PC-3 (cell line): ENCODE data around the gene PCSK1. TPM values are rescaled to one million over a fixed set of nuclear protein-coding genes. Genes with fewer than 3 reads are reported as not detected.

Source experiments
- ATAC-seq: fragments of 200-7000 bp; cut with Tn5 transposase; 2 replicates; pipeline ENCODE4 v1.9.1; 2020; ENCODE audit warnings: mild to moderate bottlenecking, moderate library complexity
- BruUV-seq: library from RNA; stranded (reverse); fragments of 400-500 nt; replicated peaks from 2 replicates; lab custom pipeline; 2021; lab: Mats Ljungman, UMichigan
- CTCF ChIA-PET: fragments of 300-600 bp; sonication (Branson Sonifier 250); formaldehyde crosslinking; loops from one replicate; lab custom pipeline; 2022; ENCODE audit warnings: antibody characterized with exemption; lab: Charles Lee
- POLR2A ChIA-PET: fragments of 300-600 bp; sonication (Branson Sonifier 250); formaldehyde crosslinking; loops from one replicate; lab custom pipeline; 2022; ENCODE audit warnings: antibody characterized with exemption; ENCODE audit not compliant: unreplicated experiment; lab: Charles Lee
- DNase-seq: peaks from one replicate; pipeline ENCODE4 v3.0.0-alpha.2; 2015
- H2AFZ ChIP-seq: fragments of 300-600 bp; sonication (generic); 2 replicates; pipeline ENCODE4 v1.6.0; 2016; ENCODE audit warnings: antibody characterized with exemption, low read length
- H3F3A ChIP-seq: fragments of 300-600 bp; sonication (generic); one replicate; pipeline ENCODE4 v1.6.0; 2017; ENCODE audit warnings: antibody characterized with exemption, low read length, control low read depth, mild to moderate bottlenecking; ENCODE audit not compliant: unreplicated experiment
- H3K27ac ChIP-seq: fragments of 300-600 bp; sonication (generic); 2 replicates; pipeline ENCODE4 v1.5.1; 2016; ENCODE audit warnings: mild to moderate bottlenecking, low read length
- H3K27me3 ChIP-seq: fragments of 300-600 bp; sonication (generic); 2 replicates; pipeline ENCODE4 v1.6.1; 2016; ENCODE audit warnings: low read length, mixed read lengths
- H3K36me3 ChIP-seq: fragments of 300-600 bp; sonication (generic); 2 replicates; pipeline ENCODE4 v1.6.1; 2016; ENCODE audit warnings: low read depth, mixed run types, low read length, mixed read lengths
- H3K4me1 ChIP-seq: fragments of 300-600 bp; sonication (generic); 2 replicates; pipeline ENCODE4 v1.5.1; 2016; ENCODE audit warnings: low read length; ENCODE audit not compliant: insufficient read depth
- H3K4me2 ChIP-seq: fragments of 300-600 bp; sonication (generic); 2 replicates; pipeline ENCODE4 v1.6.0; 2016; ENCODE audit warnings: low read length
- H3K4me3 ChIP-seq: fragments of 300-600 bp; sonication (generic); 2 replicates; pipeline ENCODE4 v1.5.1; 2016; ENCODE audit warnings: mild to moderate bottlenecking, low read length, mixed read lengths
- H3K79me2 ChIP-seq: fragments of 300-600 bp; sonication (generic); 2 replicates; pipeline ENCODE4 v1.6.1; 2017; ENCODE audit warnings: low read length, mixed read lengths
- H3K9ac ChIP-seq: fragments of 300-600 bp; sonication (generic); 2 replicates; pipeline ENCODE4 v1.6.0; 2016; ENCODE audit warnings: mild to moderate bottlenecking, low read length
- H3K9me2 ChIP-seq: fragments of 300-600 bp; sonication (generic); replicated peaks from 2 replicates; pipeline ENCODE4 v1.6.1; 2016; ENCODE audit warnings: mixed run types, low read length, mixed read lengths
- H3K9me3 ChIP-seq: fragments of 300-600 bp; sonication (generic); 2 replicates; pipeline ENCODE4 v1.6.1; 2016; ENCODE audit warnings: low read length, mixed read lengths
- H4K20me1 ChIP-seq: fragments of 300-600 bp; sonication (generic); 2 replicates; pipeline ENCODE4 v1.6.1; 2016; ENCODE audit warnings: low read length, mixed read lengths
- EZH2 ChIP-seq: fragments of 300-600 bp; sonication (generic); IDR thresholded peaks from one replicate; pipeline ENCODE4 v1.6.1; 2017; ENCODE audit warnings: antibody characterized with exemption, mild to moderate bottlenecking, low read length; ENCODE audit not compliant: unreplicated experiment
- EZH2phosphoT487 ChIP-seq: fragments of 300-600 bp; sonication (generic); IDR thresholded peaks from 2 replicates; pipeline ENCODE4 v1.6.1; 2018; ENCODE audit warnings: mild to moderate bottlenecking, antibody characterized with exemption, low read length, borderline replicate concordance
- intact Hi-C: fragments of 100-400 bp; cut with micrococcal nuclease; formaldehyde crosslinking; loops from 2 replicates; pipeline ENCODE4 v1.9.0; 2023
- total RNA-seq: library from RNA; depleted of rRNA; stranded (reverse); fragments of >200 nt; gene quantifications from 2 replicates; pipeline ENCODE4 v1.2.3, GENCODE V29; 2014
- TF ChIP-seq, protein P1 (sequence below): fragments of 300-600 bp; sonication (generic); conservative IDR thresholded peaks from 2 replicates; pipeline ENCODE4 v1.5.1; 2017; ENCODE audit warnings: antibody characterized with exemption, low read depth, mild to moderate bottlenecking, low read length

The PCSK1 gene
- total RNA-seq, 1 experiment from 2014 or later: not detected

DNA sequence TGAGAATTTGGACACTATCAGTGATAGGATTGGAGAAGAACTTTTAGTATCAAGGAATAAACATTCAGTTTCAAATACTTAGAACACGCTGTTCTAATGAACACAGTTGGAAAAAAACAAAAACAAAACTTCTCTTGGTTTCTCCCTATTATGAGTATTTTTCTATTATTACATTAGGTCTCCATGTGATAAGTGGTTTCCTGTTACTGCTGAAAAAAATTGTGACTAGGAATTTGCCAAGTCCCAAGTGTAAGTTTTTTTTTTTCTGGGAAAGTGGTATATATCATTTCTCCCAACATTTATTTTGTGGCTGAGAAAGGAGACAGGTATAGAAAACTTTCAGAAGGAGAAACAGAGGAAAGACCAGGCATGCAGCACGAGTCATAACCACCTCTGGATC is 41.1 kb downstream of the PCSK1 start:
- intact Hi-C loops: no loop called here
- Histone ChIP-seq H4K20me1 (no peaks in the 10 kb centered on the region), H3K36me3 (no peaks in the 10 kb centered on the region), H3K4me3 (no peak overlapping the region), H3K27ac (no peak overlapping the region), H3K9me2 (no peaks in the 10 kb centered on the region), H3F3A (no peaks in the 10 kb centered on the region), H3K27me3 (no peaks in the 10 kb centered on the region), H3K9me3 (no peaks in the 10 kb centered on the region), H3K4me2 (no peak overlapping the region), H3K4me1 (no peaks in the 10 kb centered on the region), H3K79me2 (no peaks in the 10 kb centered on the region), H2AFZ (no peak overlapping the region), H3K9ac (no peak overlapping the region)
- ChIA-PET CTCF (no interaction called here), POLR2A (no interaction called here)
- ATAC-seq (no peak), DNase-seq (no peak)
- no TSS peak for BruUV-seq
- TF ChIP-seq, protein P1, sequence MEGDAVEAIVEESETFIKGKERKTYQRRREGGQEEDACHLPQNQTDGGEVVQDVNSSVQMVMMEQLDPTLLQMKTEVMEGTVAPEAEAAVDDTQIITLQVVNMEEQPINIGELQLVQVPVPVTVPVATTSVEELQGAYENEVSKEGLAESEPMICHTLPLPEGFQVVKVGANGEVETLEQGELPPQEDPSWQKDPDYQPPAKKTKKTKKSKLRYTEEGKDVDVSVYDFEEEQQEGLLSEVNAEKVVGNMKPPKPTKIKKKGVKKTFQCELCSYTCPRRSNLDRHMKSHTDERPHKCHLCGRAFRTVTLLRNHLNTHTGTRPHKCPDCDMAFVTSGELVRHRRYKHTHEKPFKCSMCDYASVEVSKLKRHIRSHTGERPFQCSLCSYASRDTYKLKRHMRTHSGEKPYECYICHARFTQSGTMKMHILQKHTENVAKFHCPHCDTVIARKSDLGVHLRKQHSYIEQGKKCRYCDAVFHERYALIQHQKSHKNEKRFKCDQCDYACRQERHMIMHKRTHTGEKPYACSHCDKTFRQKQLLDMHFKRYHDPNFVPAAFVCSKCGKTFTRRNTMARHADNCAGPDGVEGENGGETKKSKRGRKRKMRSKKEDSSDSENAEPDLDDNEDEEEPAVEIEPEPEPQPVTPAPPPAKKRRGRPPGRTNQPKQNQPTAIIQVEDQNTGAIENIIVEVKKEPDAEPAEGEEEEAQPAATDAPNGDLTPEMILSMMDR: no peak
- TF ChIP-seq EZH2 (no peak), EZH2phosphoT487 (no peak)

DNA sequence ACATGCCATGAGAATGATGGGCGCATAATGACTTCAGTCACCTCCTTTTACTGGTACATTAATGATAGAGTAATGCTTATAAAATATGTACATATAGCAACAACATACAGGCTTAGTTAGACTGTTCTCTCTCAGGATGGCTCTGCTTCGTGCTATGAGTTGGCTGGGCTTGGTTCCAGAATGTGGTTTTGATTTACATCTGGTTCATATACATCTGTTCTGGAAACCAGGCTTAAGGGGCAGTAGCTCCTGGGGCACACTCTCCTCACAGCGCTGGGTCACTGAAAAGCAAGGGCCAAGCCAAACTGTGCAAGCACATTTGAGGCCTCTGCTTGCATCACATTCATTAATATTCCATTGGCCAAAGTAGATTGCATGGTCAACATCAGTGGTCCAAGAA is 44.9 kb downstream of the PCSK1 start:
- intact Hi-C loops: no loop called here
- no TSS peak for BruUV-seq
- Histone ChIP-seq H3K4me2 (no peak overlapping the region), H2AFZ (no peak overlapping the region), H3K4me1 (peaks cover 13% of the 10 kb centered on the region), H3K9me3 (no peaks in the 10 kb centered on the region), H3K9me2 (no peaks in the 10 kb centered on the region), H3K79me2 (no peaks in the 10 kb centered on the region), H3K36me3 (no peaks in the 10 kb centered on the region), H3K9ac (no peak overlapping the region), H3K27me3 (no peaks in the 10 kb centered on the region), H3F3A (no peaks in the 10 kb centered on the region), H4K20me1 (no peaks in the 10 kb centered on the region), H3K27ac (no peak overlapping the region), H3K4me3 (no peak overlapping the region)
- DNase-seq (peak; percentile 39), ATAC-seq (no peak)
- CTCF ChIA-PET: no interaction called here
- POLR2A ChIA-PET: no interaction called here
- TF ChIP-seq EZH2 (no peak), EZH2phosphoT487 (no peak)
- TF ChIP-seq, protein P1: no peak

DNA sequence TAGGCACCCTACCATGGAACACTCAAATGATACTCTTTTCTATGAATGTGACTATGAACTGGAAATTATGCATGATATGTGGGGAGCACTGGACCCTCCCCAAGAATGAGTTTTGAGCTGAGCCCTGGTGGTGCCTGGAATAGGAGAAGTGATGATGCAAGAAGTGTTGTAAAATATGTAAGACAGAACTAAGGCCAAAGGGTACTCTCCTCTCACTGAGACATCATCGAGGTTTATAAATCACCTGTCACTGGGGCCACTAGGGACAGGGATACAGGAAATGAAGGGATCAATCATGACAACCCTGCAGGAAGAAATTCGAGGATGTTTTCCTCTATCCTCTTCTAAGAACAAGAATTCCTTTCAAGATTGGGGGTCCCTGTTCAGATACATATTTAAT is 45.4 kb downstream of the PCSK1 start:
- Histone ChIP-seq H3K4me3 (no peak overlapping the region), H4K20me1 (no peaks in the 10 kb centered on the region), H3K4me2 (no peak overlapping the region), H3K27me3 (no peaks in the 10 kb centered on the region), H3K9ac (no peak overlapping the region), H3K27ac (no peak overlapping the region), H3K4me1 (peaks cover 13% of the 10 kb centered on the region), H2AFZ (no peak overlapping the region), H3K36me3 (no peaks in the 10 kb centered on the region), H3K79me2 (no peaks in the 10 kb centered on the region), H3K9me3 (no peaks in the 10 kb centered on the region), H3F3A (no peaks in the 10 kb centered on the region), H3K9me2 (no peaks in the 10 kb centered on the region)
- ATAC-seq: no peak
- intact Hi-C loops: no loop called here
- no TSS peak for BruUV-seq
- no peak for DNase-seq
- CTCF ChIA-PET: no interaction called here
- TF ChIP-seq, protein P1: no peak
- TF ChIP-seq EZH2phosphoT487 (no peak), EZH2 (no peak)
- POLR2A ChIA-PET: no interaction called here
